ENCODE results near the gene KCNH1. TPM values are rescaled to one million over a fixed set of nuclear protein-coding genes. Genes with fewer than 3 reads are reported as not detected.

KCNH1 gene
- total and polyA plus RNA-seq, 8 donors = 0.04 to 0.54 (median 0.13) TPM

- Histone ChIP-seq H3K36me3 (no peaks in the 10 kb centered on the region), H3K4me1 (no peaks in the 10 kb centered on the region), H3K9me3 (no peaks in the 10 kb centered on the region), H3K27me3 (no peaks in the 10 kb centered on the region), H3K27ac (no peak overlapping the region), H3K4me3 (no peak overlapping the region)
- TF ChIP-seq CTCF (IDR thresholded peaks at IDR 0.05) = no peak
- intact Hi-C loops (cut with DNase I) = no loop called here
- DNase-seq = no peak
- ATAC-seq = no peak
Observed at GRCh38 chr1:210769473-210769872, 364.5 kb downstream of the KCNH1 start.

- Histone ChIP-seq H3K27ac (no peak overlapping the region), H3K4me1 (no peaks in the 10 kb centered on the region)
- intact Hi-C loops (cut with DNase I) = no loop called here
Observed at GRCh38 chr1:210764536-210764935, 369.4 kb downstream of the KCNH1 start.

GRCh38 chr1:210758761-210759160, 375.2 kb downstream of the KCNH1 start:
- ATAC-seq = peak; percentile 43

More at GRCh38 chr1:210764536-210764935, 369.4 kb downstream of the KCNH1 start:
- Histone ChIP-seq H3K4me3 (no peak overlapping the region), H3K27me3 (no peaks in the 10 kb centered on the region), H3K9me3 (peaks cover 0 to 6% of the 10 kb centered on the region in 2 donors), H3K36me3 (no peaks in the 10 kb centered on the region)
- DNase-seq (no peak), ATAC-seq (no peak)
- no peak for TF ChIP-seq CTCF (IDR thresholded peaks at IDR 0.05)

GRCh38 chr1:210758261-210758660, 375.7 kb downstream of the KCNH1 start:
- no peak for TF ChIP-seq CTCF (IDR thresholded peaks at IDR 0.05)
- Histone ChIP-seq H3K36me3 (no peaks in the 10 kb centered on the region), H3K27ac (no peak overlapping the region), H3K9me3 (peaks cover 0 to 9% of the 10 kb centered on the region in 2 donors), H3K4me1 (no peaks in the 10 kb centered on the region), H3K27me3 (no peaks in the 10 kb centered on the region), H3K4me3 (no peak overlapping the region)
- intact Hi-C loops (cut with DNase I) = no loop called here
- no peak for DNase-seq
- no peak for ATAC-seq

More at GRCh38 chr1:210758761-210759160, 375.2 kb downstream of the KCNH1 start:
- no peaks in the 10 kb centered on the region for H3K27me3 ChIP-seq
- peaks cover 0 to 9% of the 10 kb centered on the region in 2 donors for H3K9me3 ChIP-seq
- intact Hi-C loops (cut with DNase I) = no loop called here
- H3K4me3 ChIP-seq = no peak overlapping the region
- DNase-seq = peak in 1 of 4 donors; percentile 21
- no peak for TF ChIP-seq CTCF (IDR thresholded peaks at IDR 0.05)
- H3K27ac ChIP-seq = no peak overlapping the region
- no peaks in the 10 kb centered on the region for H3K36me3 ChIP-seq
- no peaks in the 10 kb centered on the region for H3K4me1 ChIP-seq

GRCh38 chr1:210757677-210758076, 376.3 kb downstream of the KCNH1 start:
- no peak overlapping the region for H3K27ac ChIP-seq
- H3K4me3 ChIP-seq = no peak overlapping the region
- no peak for ATAC-seq
- no peaks in the 10 kb centered on the region for H3K4me1 ChIP-seq
- H3K27me3 ChIP-seq = no peaks in the 10 kb centered on the region
- H3K36me3 ChIP-seq = no peaks in the 10 kb centered on the region
- intact Hi-C loops (cut with DNase I) = no loop called here
- DNase-seq = no peak
- peaks cover 0 to 9% of the 10 kb centered on the region in 2 donors for H3K9me3 ChIP-seq
- TF ChIP-seq CTCF (IDR thresholded peaks at IDR 0.05) = no peak
